Heart right ventricle (tissue), 16 donors: ENCODE measurements around the gene FAM83F. TPM values are rescaled to one million over a fixed set of nuclear protein-coding genes. Genes with fewer than 3 reads are reported as not detected.

Source experiments
- ATAC-seq, 8 donors: fragments of 200-7000 bp; cut with Tn5 transposase; one replicate each; pipeline ENCODE4 v1.9.1; 2020; ENCODE audit warnings: mild to moderate bottlenecking in 8 of 8, moderate library complexity in 8 of 8, moderate number of reproducible peaks in 1 of 8
- DNase-seq, 2 donors: peaks; one replicate each; pipeline ENCODE4 v3.0.0-alpha.2; 2020
- H3K27ac ChIP-seq, 10 donors: fragments of 200-600 bp; sonication (generic) in 2 of 10; one replicate each; pipeline versions ENCODE4 v1.5.0 to v1.8.0; 2020 to 2022; ENCODE audit warnings: mild to moderate bottlenecking in 3 of 10
- H3K27me3 ChIP-seq, 7 donors: fragments of 200-600 bp; one replicate each; pipeline ENCODE4 v1.8.0; 2021 to 2022; ENCODE audit warnings: mild to moderate bottlenecking in 2 of 7
- H3K36me3 ChIP-seq, 9 donors: fragments of 200-600 bp; sonication (generic) in 1 of 9; one replicate each; pipeline versions ENCODE4 v1.5.0 to v1.8.0; 2020 to 2022; ENCODE audit warnings: mild to moderate bottlenecking in 2 of 9
- H3K4me1 ChIP-seq, 9 donors: fragments of 200-600 bp; sonication (generic) in 1 of 9; one replicate each; pipeline versions ENCODE4 v1.5.0 to v1.8.0; 2020 to 2022; ENCODE audit warnings: mild to moderate bottlenecking in 4 of 9
- H3K4me3 ChIP-seq, 10 donors: fragments of 200-600 bp; sonication (generic) in 2 of 10; one replicate each; pipeline versions ENCODE4 v1.5.0 to v1.8.0; 2020 to 2022; ENCODE audit warnings: mild to moderate bottlenecking in 7 of 10, moderate library complexity in 2 of 10
- H3K9me3 ChIP-seq, 11 donors: fragments of 200-600 bp in 10 of 11; sonication (generic) in 2 of 11; one replicate each; pipeline versions ENCODE4 v1.5.0 to v1.8.0; 2013 to 2022; ENCODE audit warnings: mild to moderate bottlenecking in 2 of 11, control low read depth in 1 of 11, moderate library complexity in 1 of 11
- CTCF ChIP-seq, 9 donors: fragments of 200-600 bp; sonication (generic) in 2 of 9; IDR thresholded peaks; one replicate each; pipeline versions ENCODE4 v1.5.0 to v1.8.0; 2021 to 2022; ENCODE audit warnings: antibody characterized with exemption in 9 of 9, mild to moderate bottlenecking in 5 of 9, moderate library complexity in 1 of 9
- WGBS, 2 donors: extraction: QIAGEN DNeasy Blood & Tissue Kit; methylation state at CpG; one replicate each; pipeline ENCODE4 v1.1.7; 2013; ENCODE audit warnings: inconsistent platforms in 1 of 2; 5-methylcytosine and 5-hydroxymethylcytosine counted together
- intact Hi-C, 10 donors: fragments of 100-400 bp; cut with DNase I; formaldehyde crosslinking; loops; one replicate each; pipeline versions ENCODE4 v1.11.1 to v1.14.2; 2022
- polyA plus RNA-seq, 2 donors: library from polyadenylated mRNA; stranded (reverse); fragments of 200-250 nt; gene quantifications; one replicate each; pipeline ENCODE4 v1.2.3, GENCODE V29; 2013
- total RNA-seq, 10 donors: library from RNA; stranded (reverse); fragmentation: NEBNext Ultra II Directional in 3 of 10; extraction: Animal tissue kit (Norgen Biotek cat#: 25700) in 3 of 10; gene quantifications; one replicate each; pipeline versions ENCODE4 v1.2.1 to v1.2.4, GENCODE V29; 2021 to 2023
- donor health status: Arrhythmogenic right ventricular cardiomyopathy.
- donor health status: ischemic (EF 13 %, LVEDD 7.1; RV severe dilation, severe dysfunction).
- donor health status: healthy with polysubstance abuse.
- donor health status: DM: no; HTN: yes; CAD: no.
- donor health status: DM: no; HTN: no; CAD: no.
- donor health status: ischemic (EF 25% LVEDD 6.9; RV normal size, moderate dysfunction).
- donor health status: ischemic (EF 25% LVEDD 5.7; RV mildly dilated, moderate dysfunction).
- donor health status: healthy.
- donor health status: DM: yes; HTN: yes; CAD: no.
- donor health status: Ischemic cardiomyopathy.
- donor health status: ischemic (EF 35%, LVEDD 5.7; RV mildly dilated, moderate dysfunction).
- donor health status: nonischemic (EF 11% LVEDD 7.7; RV severe dilation, severe dysfunction).
- donor health status: DM: yes; HTN: yes; CAD: no.
- donor health status: PGD.
- donor health status: ischemic (EF 29% LVEDD 5.4; RV normal size, mild dysfunction).
- donor health status: nonischemic (EF 23%, LVEDD 6.1; RV moderate dilation, normal function).

FAM83F gene
- total and polyA plus RNA-seq, 12 donors = 1.1 to 9.7 (median 2.3) TPM

GRCh38 chr22:39973656-39974055 is 21.1 kb upstream of the FAM83F start:
- WGBS, 2 donors = 55 to 65% methylated on average over 5 of the region's 5 CpGs
- intact Hi-C loops = no loop called here

GRCh38 chr22:39974065-39974464 is 20.7 kb upstream of the FAM83F start:
- no peaks in the 10 kb centered on the region for H3K9me3 ChIP-seq
- H3K4me3 ChIP-seq = no peak overlapping the region
- H3K4me1 ChIP-seq = peaks cover 0 to 3% (median 0%) of the 10 kb centered on the region in 9 donors
- H3K27me3 ChIP-seq = peaks cover 0 to 49% (median 21%) of the 10 kb centered on the region in 7 donors
- no peak overlapping the region for H3K27ac ChIP-seq
- peaks cover 0 to 5% (median 0%) of the 10 kb centered on the region in 9 donors for H3K36me3 ChIP-seq
- no peak for ATAC-seq
- WGBS, 2 donors = 65 to 74% methylated on average over 5 of the region's 5 CpGs
- intact Hi-C loops = no loop called here
- TF ChIP-seq CTCF (IDR thresholded peaks at IDR 0.05) = no peak
- DNase-seq = no peak

More at GRCh38 chr22:39973656-39974055, 21.1 kb upstream of the FAM83F start:
- DNase-seq = no peak
- H3K27me3 ChIP-seq = peaks cover 0 to 49% (median 21%) of the 10 kb centered on the region in 7 donors
- ATAC-seq = no peak
- H3K36me3 ChIP-seq = peaks cover 0 to 5% (median 0%) of the 10 kb centered on the region in 9 donors
- no peaks in the 10 kb centered on the region for H3K9me3 ChIP-seq
- H3K4me3 ChIP-seq = no peak overlapping the region
- no peak for TF ChIP-seq CTCF (IDR thresholded peaks at IDR 0.05)
- peaks cover 0 to 7% (median 4%) of the 10 kb centered on the region in 9 donors for H3K4me1 ChIP-seq
- H3K27ac ChIP-seq = no peak overlapping the region

GRCh38 chr22:39979048-39979447 is 15.7 kb upstream of the FAM83F start:
- Histone ChIP-seq H3K4me3 (no peak overlapping the region), H3K9me3 (no peaks in the 10 kb centered on the region), H3K27ac (no peak overlapping the region), H3K27me3 (peaks cover 0 to 36% (median 19%) of the 10 kb centered on the region in 7 donors), H3K4me1 (no peaks in the 10 kb centered on the region), H3K36me3 (no peaks in the 10 kb centered on the region)
- DNase-seq (no peak), ATAC-seq (no peak)
- 81 to 84% methylated on average over 6 of the region's 6 CpGs for WGBS, 2 donors
- no peak for TF ChIP-seq CTCF (IDR thresholded peaks at IDR 0.05)
- intact Hi-C loops = no loop called here

- peaks cover 0 to 36% (median 19%) of the 10 kb centered on the region in 7 donors for H3K27me3 ChIP-seq
- ATAC-seq = no peak
- DNase-seq = no peak
- no peaks in the 10 kb centered on the region for H3K9me3 ChIP-seq
- intact Hi-C loops = no loop called here
- no peaks in the 10 kb centered on the region for H3K4me1 ChIP-seq
- H3K27ac ChIP-seq = no peak overlapping the region
- H3K36me3 ChIP-seq = no peaks in the 10 kb centered on the region
- 85 to 87% methylated on average over 5 of the region's 5 CpGs for WGBS, 2 donors
- H3K4me3 ChIP-seq = no peak overlapping the region
- no peak for TF ChIP-seq CTCF (IDR thresholded peaks at IDR 0.05)
Observed at GRCh38 chr22:39979458-39979857, 15.3 kb upstream of the FAM83F start.
